Measurements from ENCODE around the gene RPL15. TPM values are rescaled to one million over a fixed set of nuclear protein-coding genes. Genes with fewer than 3 reads are reported as not detected.

The RPL15 gene
- total RNA-seq, 2 experiments from 2014 or later = 1,577 to 1,648 TPM

GRCh38 chr3:23944861-23945662 is 28.1 kb downstream of the RPL15 start, which contains the start of gene NR1D2:
TSS of gene NR1D2 (plus strand) at chr3:23945286. CDS start at chr3:23945579, 293 bp downstream.
- peak within 1 kb of the TSS; percentile 90 for H3K27ac Mint-ChIP-seq
- H3K4me1 Mint-ChIP-seq = peaks cover 18% of the 10 kb centered on the region
- peak; percentile 53 for ATAC-seq (ENCODE audit: low read depth)
- peaks cover 4% of the 10 kb centered on the region for H3K36me3 Mint-ChIP-seq
- no peaks in the 10 kb centered on the region for H3K9me3 Mint-ChIP-seq
- peak; percentile 86 for DNase-seq
- peaks cover 23% of the 10 kb centered on the region for H3K27me3 Mint-ChIP-seq
- H3K4me3 Mint-ChIP-seq = peak within 1 kb of the TSS; percentile 83
- POLR2A ChIA-PET = interaction anchor here (0.6 to 2.0 kb wide), 2 partner anchors 28 to 30 kb away, joined by 5 to 26 read pairs; partner anchors contain the start of genes NKIRAS1 and RPL15

DNA sequence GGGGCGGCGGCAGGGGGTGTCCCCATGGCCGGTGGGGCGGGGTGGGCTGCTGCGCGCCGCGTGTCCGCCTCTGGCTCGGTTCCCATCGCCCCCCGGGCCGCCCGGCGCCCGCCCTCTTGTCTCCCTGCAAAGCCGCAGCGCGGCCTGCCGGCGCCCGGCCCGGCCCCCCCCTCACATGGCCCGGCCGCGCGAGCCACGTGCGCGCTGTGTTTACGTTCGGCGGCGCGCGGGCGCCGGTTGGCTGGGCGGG is 28.7 kb downstream of the RPL15 start:
- H3K4me1 Mint-ChIP-seq = peaks cover 21% of the 10 kb centered on the region
- no peaks in the 10 kb centered on the region for H3K9me3 Mint-ChIP-seq
- H3K27ac Mint-ChIP-seq = no peak overlapping the region
- POLR2A ChIA-PET = interaction anchor here (3.6 kb wide), 1 partner anchor 28 kb away, joined by 40 read pairs; the partner anchor contains the start of genes NKIRAS1 and RPL15
- H3K4me3 Mint-ChIP-seq = peak overlapping the region; percentile 63
- H3K27me3 Mint-ChIP-seq = peaks cover 23% of the 10 kb centered on the region
- H3K36me3 Mint-ChIP-seq = peaks cover 4% of the 10 kb centered on the region
- DNase-seq = no peak
- ATAC-seq (ENCODE audit: low read depth) = no peak

DNA sequence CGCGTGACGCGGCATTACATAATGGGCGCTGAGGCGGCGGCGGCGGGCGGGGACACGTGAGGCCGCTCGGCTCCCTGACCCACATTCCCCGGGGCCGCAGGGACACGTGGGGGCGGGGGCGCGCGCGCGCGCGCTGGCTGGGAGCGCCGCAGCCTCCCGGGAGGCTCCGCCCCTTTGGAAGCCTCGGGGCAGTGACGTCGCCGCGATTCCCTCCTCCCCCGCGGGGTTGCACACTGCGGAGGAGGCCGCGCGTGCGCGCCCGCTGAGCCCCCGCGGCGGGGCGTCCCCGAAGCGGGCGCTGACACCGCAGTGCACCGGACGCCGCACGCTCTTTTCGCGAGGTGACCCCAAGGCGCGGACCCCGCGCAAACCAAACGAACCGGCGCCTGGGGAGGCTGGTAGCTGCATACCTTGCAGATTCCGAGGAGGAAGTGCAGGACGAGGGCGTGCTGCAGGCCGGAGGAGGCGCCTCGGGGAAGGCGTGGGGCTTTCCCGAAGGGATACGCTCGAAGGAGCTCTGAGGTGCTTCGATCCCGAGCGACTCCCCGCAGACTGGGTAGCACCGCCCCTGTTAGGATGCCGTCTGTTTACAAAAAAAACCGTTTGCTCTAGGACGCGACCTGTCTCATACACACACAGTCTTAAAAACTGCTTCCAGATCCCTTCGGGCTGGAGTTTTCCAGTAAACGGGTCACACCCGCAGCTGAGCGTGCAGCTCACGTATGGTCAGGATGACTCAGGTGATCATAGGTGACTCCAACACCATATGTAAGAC is 29.2 kb downstream of the RPL15 start:
- peak; percentile 79 for ATAC-seq (ENCODE audit: low read depth)
- Mint-ChIP-seq H3K36me3 (peaks cover 4% of the 10 kb centered on the region), H3K4me3 (peak overlapping the region; percentile 83), H3K27me3 (peaks cover 21% of the 10 kb centered on the region), H3K9me3 (no peaks in the 10 kb centered on the region), H3K4me1 (peaks cover 24% of the 10 kb centered on the region), H3K27ac (peak overlapping the region; percentile 90)
- DNase-seq = peak; percentile 95
- POLR2A ChIA-PET = interaction anchor here (0.6 to 3.6 kb wide), 4 partner anchors 12 to 502 kb away, joined by 4 to 40 read pairs (median 6); partner anchors contain the start of genes NKIRAS1 and RPL15

DNA sequence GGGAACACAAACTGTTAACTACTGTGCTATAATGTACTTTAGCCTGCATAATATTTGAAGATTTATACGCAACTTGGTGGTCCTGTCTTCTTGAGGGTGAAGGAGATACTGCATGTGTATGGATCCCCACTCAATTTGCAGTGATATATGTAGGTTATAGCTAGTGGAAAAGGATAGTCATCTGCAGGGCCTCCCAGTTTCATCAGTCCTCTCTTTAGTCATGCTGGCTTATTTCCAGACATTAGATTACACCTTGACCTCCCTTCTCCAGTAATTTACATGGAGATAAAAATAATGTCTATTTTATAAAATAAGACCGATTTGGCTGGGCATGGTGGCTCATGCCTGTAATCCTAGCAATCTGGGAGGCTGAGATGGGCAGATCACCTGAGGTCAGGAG is 31.8 kb downstream of the RPL15 start:
- Mint-ChIP-seq H3K4me1 (peaks cover 37% of the 10 kb centered on the region), H3K4me3 (no peak overlapping the region), H3K36me3 (peaks cover 8% of the 10 kb centered on the region), H3K27ac (no peak overlapping the region), H3K27me3 (peaks cover 9% of the 10 kb centered on the region), H3K9me3 (no peaks in the 10 kb centered on the region)
- DNase-seq (no peak), ATAC-seq (ENCODE audit: low read depth) (no peak)
- POLR2A ChIA-PET = interaction anchor here (3.6 kb wide), 1 partner anchor 31 kb away, joined by 40 read pairs; the partner anchor contains the start of genes NKIRAS1 and RPL15

DNA sequence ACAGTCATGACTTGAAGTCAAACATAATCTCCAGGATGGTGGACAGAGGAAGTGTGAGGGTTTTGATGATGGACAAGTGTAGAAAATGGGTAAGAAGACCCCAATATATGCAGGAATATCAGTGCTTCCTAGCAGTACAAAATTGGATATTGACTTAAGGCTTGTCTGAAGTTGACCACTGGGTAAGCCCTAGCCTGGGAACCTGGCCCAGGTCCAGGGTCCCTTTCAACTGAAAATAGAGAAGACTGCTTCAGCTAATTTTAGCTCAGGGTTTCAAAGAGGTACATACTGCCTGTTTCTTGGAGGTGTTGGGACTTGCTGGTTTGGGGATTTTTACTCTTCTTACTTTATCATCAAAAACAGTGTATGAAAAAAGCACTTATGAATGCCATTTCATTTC is 32.9 kb downstream of the RPL15 start:
- Mint-ChIP-seq H3K9me3 (no peaks in the 10 kb centered on the region), H3K36me3 (peaks cover 10% of the 10 kb centered on the region), H3K4me1 (peaks cover 31% of the 10 kb centered on the region), H3K4me3 (peak overlapping the region; percentile 83), H3K27me3 (no peaks in the 10 kb centered on the region), H3K27ac (peak overlapping the region; percentile 91)
- DNase-seq (no peak), ATAC-seq (ENCODE audit: low read depth) (no peak)
- POLR2A ChIA-PET = interaction anchor here (1.1 to 2.8 kb wide), 2 partner anchors 32 to 572 kb away, joined by 3 to 45 read pairs; partner anchors contain the start of genes NKIRAS1 and RPL15

- no peaks in the 10 kb centered on the region for H3K27me3 Mint-ChIP-seq
- no peak for ATAC-seq (ENCODE audit: low read depth)
- POLR2A ChIA-PET = interaction anchor here (0.6 to 2.8 kb wide), 4 partner anchors 16 to 572 kb away, joined by 3 to 45 read pairs (median 4); partner anchors contain the start of genes NKIRAS1 and RPL15
- DNase-seq = no peak
- H3K27ac Mint-ChIP-seq = peak overlapping the region; percentile 91
- H3K4me3 Mint-ChIP-seq = peak overlapping the region; percentile 83
- peaks cover 31% of the 10 kb centered on the region for H3K4me1 Mint-ChIP-seq
- no peaks in the 10 kb centered on the region for H3K9me3 Mint-ChIP-seq
- H3K36me3 Mint-ChIP-seq = peaks cover 10% of the 10 kb centered on the region
Observed at GRCh38 chr3:23950293-23950692, 33.4 kb downstream of the RPL15 start.

DNA sequence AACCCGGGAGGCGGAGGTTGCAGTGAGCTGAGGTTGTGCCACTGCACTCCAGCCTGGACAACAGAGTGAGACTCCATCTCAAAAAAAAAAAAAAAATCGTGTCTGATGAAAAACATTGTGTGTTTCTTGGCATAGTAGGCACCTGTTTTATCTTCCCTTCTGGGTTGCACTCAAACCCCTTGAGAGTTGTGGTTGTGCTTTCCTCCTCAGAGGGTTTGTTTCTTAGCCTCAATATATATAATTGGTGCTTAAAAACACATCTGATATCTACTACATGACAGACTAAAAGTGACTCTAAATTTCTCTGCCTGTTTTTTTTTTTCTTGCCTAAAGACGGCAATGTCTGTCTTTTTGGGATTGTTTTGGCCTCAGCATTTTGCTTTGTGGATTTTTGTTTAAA is 35.7 kb downstream of the RPL15 start:
- Mint-ChIP-seq H3K4me3 (no peak overlapping the region), H3K27me3 (no peaks in the 10 kb centered on the region), H3K27ac (no peak overlapping the region), H3K36me3 (peaks cover 7% of the 10 kb centered on the region), H3K4me1 (peaks cover 26% of the 10 kb centered on the region), H3K9me3 (no peaks in the 10 kb centered on the region)
- DNase-seq (no peak), ATAC-seq (ENCODE audit: low read depth) (no peak)
- POLR2A ChIA-PET = interaction anchor here (1.7 kb wide), 1 partner anchor 36 kb away, joined by 6 read pairs; the partner anchor contains the start of genes NKIRAS1 and RPL15

- H3K27me3 Mint-ChIP-seq = no peaks in the 10 kb centered on the region
- H3K4me3 Mint-ChIP-seq = no peak overlapping the region
- DNase-seq (no peak), ATAC-seq (ENCODE audit: low read depth) (no peak)
- H3K36me3 Mint-ChIP-seq = peaks cover 7% of the 10 kb centered on the region
- H3K4me1 Mint-ChIP-seq = peaks cover 26% of the 10 kb centered on the region
- H3K9me3 Mint-ChIP-seq = no peaks in the 10 kb centered on the region
- POLR2A ChIA-PET = interaction anchor here (0.9 to 1.7 kb wide), 2 partner anchors 34 to 37 kb away, joined by 3 to 6 read pairs; partner anchors contain the start of genes NKIRAS1 and RPL15
- no peak overlapping the region for H3K27ac Mint-ChIP-seq
Observed at GRCh38 chr3:23953523-23953922, 36.6 kb downstream of the RPL15 start.

DNA sequence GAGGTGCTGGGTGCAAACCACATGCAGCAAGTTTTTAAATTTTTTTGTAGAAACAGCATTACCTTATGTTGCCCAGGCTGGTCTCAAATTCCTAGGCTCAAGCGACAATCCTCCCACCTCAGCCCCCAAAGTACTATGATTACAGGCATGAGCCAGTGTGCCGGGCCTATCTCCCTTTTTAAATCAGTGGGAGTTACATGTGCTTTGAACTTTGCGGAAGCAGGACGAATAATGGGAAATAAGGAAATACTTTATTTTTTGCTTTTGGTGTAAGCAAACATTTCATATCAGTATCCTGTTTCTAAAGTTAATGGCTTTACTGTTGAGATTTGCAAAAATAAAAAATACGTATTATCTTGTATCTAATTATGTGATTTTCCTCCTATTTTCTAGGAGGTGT is 37.2 kb downstream of the RPL15 start:
- ATAC-seq (ENCODE audit: low read depth) (no peak), DNase-seq (no peak)
- Mint-ChIP-seq H3K36me3 (peaks cover 7% of the 10 kb centered on the region), H3K9me3 (no peaks in the 10 kb centered on the region), H3K4me3 (no peak overlapping the region), H3K27ac (no peak overlapping the region), H3K4me1 (peaks cover 26% of the 10 kb centered on the region), H3K27me3 (no peaks in the 10 kb centered on the region)
- POLR2A ChIA-PET = no interaction called here

- no peaks in the 10 kb centered on the region for H3K27me3 Mint-ChIP-seq
- H3K4me1 Mint-ChIP-seq = peaks cover 8% of the 10 kb centered on the region
Observed at GRCh38 chr3:23956701-23957100, 39.8 kb downstream of the RPL15 start.

DNA sequence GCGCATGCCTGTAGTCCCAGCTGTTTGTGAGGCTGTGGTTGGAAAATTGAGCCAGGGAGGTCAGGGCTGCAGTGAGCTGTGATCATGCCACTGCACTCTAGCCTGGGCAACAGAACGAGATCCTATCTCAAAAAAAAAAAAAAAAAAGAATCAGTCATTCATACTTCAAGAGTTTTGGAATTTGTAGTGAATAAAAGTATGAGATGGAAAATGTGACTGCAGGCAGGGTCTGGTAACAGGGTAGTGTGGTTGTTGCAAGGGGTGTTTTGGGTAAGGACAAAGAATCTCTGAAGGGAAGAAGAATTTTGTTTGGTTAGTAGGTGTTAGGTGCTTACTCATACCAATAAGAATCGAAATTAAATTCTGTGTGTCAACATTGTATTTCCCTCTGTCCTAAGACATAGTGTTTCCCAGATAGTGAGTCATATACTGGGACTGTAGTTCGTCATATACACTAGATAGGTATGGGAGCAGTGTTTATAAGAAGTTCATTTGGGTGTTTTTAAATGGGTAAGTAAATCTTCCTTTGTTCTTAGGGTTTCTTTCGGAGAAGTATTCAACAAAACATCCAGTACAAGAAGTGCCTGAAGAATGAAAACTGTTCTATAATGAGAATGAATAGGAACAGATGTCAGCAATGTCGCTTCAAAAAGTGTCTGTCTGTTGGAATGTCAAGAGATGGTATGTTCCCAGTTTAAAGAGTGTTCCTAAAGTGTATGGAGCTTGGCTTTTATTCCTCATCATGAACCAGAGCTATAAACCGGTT is 42.4 kb downstream of the RPL15 start:
- Mint-ChIP-seq H3K4me1 (no peaks in the 10 kb centered on the region), H3K27me3 (no peaks in the 10 kb centered on the region), H3K27ac (no peak overlapping the region), H3K4me3 (no peak overlapping the region), H3K9me3 (no peaks in the 10 kb centered on the region), H3K36me3 (peaks cover 6% of the 10 kb centered on the region)
- DNase-seq (no peak), ATAC-seq (ENCODE audit: low read depth) (peak; percentile 22)
- POLR2A ChIA-PET = no interaction called here

More at GRCh38 chr3:23956701-23957100, 39.8 kb downstream of the RPL15 start:
- DNase-seq = no peak
- no peak overlapping the region for H3K27ac Mint-ChIP-seq
- ATAC-seq (ENCODE audit: low read depth) = no peak
- POLR2A ChIA-PET = no interaction called here
- H3K4me3 Mint-ChIP-seq = no peak overlapping the region
- H3K9me3 Mint-ChIP-seq = no peaks in the 10 kb centered on the region
- H3K36me3 Mint-ChIP-seq = peaks cover 8% of the 10 kb centered on the region

GRCh38 chr3:23960649-23961048 is 43.7 kb downstream of the RPL15 start:
- Mint-ChIP-seq H3K4me1 (no peaks in the 10 kb centered on the region), H3K36me3 (peaks cover 5% of the 10 kb centered on the region), H3K9me3 (no peaks in the 10 kb centered on the region), H3K27ac (no peak overlapping the region), H3K4me3 (no peak overlapping the region), H3K27me3 (no peaks in the 10 kb centered on the region)
- no peak for DNase-seq
- POLR2A ChIA-PET = interaction anchor here (0.6 kb wide), 2 partner anchors 255 to 258 kb away, joined by 3 to 4 read pairs; no protein-coding TSS in a partner anchor
- ATAC-seq (ENCODE audit: low read depth) = no peak
